ENCODE results near the gene RHOC.

RHOC gene

GRCh38 chr1:112700290-112701226 lies 6.4 kb downstream of the RHOC start:
- no peaks in the 10 kb centered on the region for H3K27me3 ChIP-seq (ENCODE audit: insufficient read depth, low read depth, severe bottlenecking)
- no peaks in the 10 kb centered on the region for H3K9me3 ChIP-seq (ENCODE audit: severe bottlenecking)
- peak overlapping the region; percentile 67 for H3K27ac ChIP-seq
- TF ChIP-seq CTCF (IDR thresholded peaks at IDR 0.05; ENCODE audit: low read depth, low read length): no peak
- H3K4me3 ChIP-seq (ENCODE audit: low read depth, low read length): no peak overlapping the region
- H3K36me3 ChIP-seq: peaks cover 56% of the 10 kb centered on the region
- peak; percentile 93 for DNase-seq

GRCh38 chr1:112699425-112700144 lies 7.3 kb downstream of the RHOC start:
- Histone ChIP-seq H3K27ac (no peak overlapping the region; the same call in 1 of the 2 replicates), H3K36me3 (peaks cover 66% of the 10 kb centered on the region), H3K9me3 (ENCODE audit: severe bottlenecking) (no peaks in the 10 kb centered on the region), H3K27me3 (ENCODE audit: insufficient read depth, low read depth, severe bottlenecking) (no peaks in the 10 kb centered on the region), H3K4me3 (ENCODE audit: low read depth, low read length) (no peak overlapping the region)
- no peak for TF ChIP-seq CTCF (IDR thresholded peaks at IDR 0.05; ENCODE audit: low read depth, low read length)
- no peak for DNase-seq

GRCh38 chr1:112698366-112699310 lies 8.3 kb downstream of the RHOC start:
- no peak for TF ChIP-seq CTCF (IDR thresholded peaks at IDR 0.05; ENCODE audit: low read depth, low read length)
- no peak for DNase-seq
- no peaks in the 10 kb centered on the region for H3K27me3 ChIP-seq (ENCODE audit: insufficient read depth, low read depth, severe bottlenecking)
- peaks cover 70% of the 10 kb centered on the region for H3K36me3 ChIP-seq
- no peak overlapping the region for H3K4me3 ChIP-seq (ENCODE audit: low read depth, low read length)
- no peak overlapping the region for H3K27ac ChIP-seq
- no peaks in the 10 kb centered on the region for H3K9me3 ChIP-seq (ENCODE audit: severe bottlenecking)

GRCh38 chr1:112697781-112698201 lies 9.1 kb downstream of the RHOC start:
- no peak for DNase-seq
- Histone ChIP-seq H3K27ac (no peak overlapping the region), H3K9me3 (ENCODE audit: severe bottlenecking) (no peaks in the 10 kb centered on the region), H3K36me3 (peaks cover 75% of the 10 kb centered on the region), H3K4me3 (ENCODE audit: low read depth, low read length) (no peak overlapping the region), H3K27me3 (ENCODE audit: insufficient read depth, low read depth, severe bottlenecking) (no peaks in the 10 kb centered on the region)
- TF ChIP-seq CTCF (IDR thresholded peaks at IDR 0.05; ENCODE audit: low read depth, low read length): no peak

GRCh38 chr1:112696578-112697314 lies 10.2 kb downstream of the RHOC start:
- no peak overlapping the region for H3K4me3 ChIP-seq (ENCODE audit: low read depth, low read length)
- no peak overlapping the region for H3K27ac ChIP-seq
- H3K27me3 ChIP-seq (ENCODE audit: insufficient read depth, low read depth, severe bottlenecking): no peaks in the 10 kb centered on the region
- TF ChIP-seq CTCF (IDR thresholded peaks at IDR 0.05; ENCODE audit: low read depth, low read length): no peak
- H3K36me3 ChIP-seq: peaks cover 83% of the 10 kb centered on the region
- H3K9me3 ChIP-seq (ENCODE audit: severe bottlenecking): no peaks in the 10 kb centered on the region
- no peak for DNase-seq
